ENCODE measurements around the gene OR7A17. TPM values are rescaled to one million over a fixed set of nuclear protein-coding genes. Genes with fewer than 3 reads are reported as not detected.
A peak's percentile ranks its signal among the peaks of the same experiment; 100 is the strongest.

OR7A17 gene
- total and polyA plus RNA-seq, 2 donors (not counting 3 experiments of a cell fraction or from before 2014, with no cell fraction given), result not detected

GRCh38 chr19:14889994-14890642 lies 4.2 kb upstream of the OR7A17 start:
- Histone ChIP-seq H3K9me3 (replicated peaks; ENCODE audit: control insufficient read depth, insufficient read depth, low read length) (no peaks in the 10 kb centered on the region), H3K79me2 (ENCODE audit: control insufficient read depth, insufficient read depth, low read length) (no peaks in the 10 kb centered on the region), H3K27ac (ENCODE audit: insufficient read depth, low read depth, low read length) (no peak overlapping the region), H3K36me3 (ENCODE audit: control insufficient read depth in 2 of 2, extremely low read depth in 1 of 2, insufficient read depth in 2 of 2, low read length in 2 of 2) (no peaks in the 10 kb centered on the region), H2AFZ (ENCODE audit: low read depth, low read length) (no peak overlapping the region), H4K20me1 (replicated peaks; ENCODE audit: control insufficient read depth, extremely low read depth, insufficient read depth, low read length) (no peaks in the 10 kb centered on the region), H3K4me3 (replicated peaks in 1 of 3; ENCODE audit: insufficient read depth in 1 of 3, low read depth in 1 of 3, low read length in 3 of 3) (no peak overlapping the region), H3K9ac (replicated peaks; ENCODE audit: extremely low read depth, insufficient read depth, low read length) (no peak overlapping the region), H3K4me1 (ENCODE audit: control insufficient read depth, extremely low read depth, insufficient read depth, low read length) (no peaks in the 10 kb centered on the region), H3K27me3 (ENCODE audit: control insufficient read depth in 2 of 2, insufficient read depth in 2 of 2, low read length in 2 of 2) (peaks cover 0 to 3% of the 10 kb centered on the region in 2 experiments), H3K4me2 (ENCODE audit: insufficient read depth, low read length) (no peak overlapping the region), H3K9me1 (replicated peaks; ENCODE audit: control insufficient read depth, extremely low read depth, insufficient read depth, low read length) (no peaks in the 10 kb centered on the region)
- FAIRE-seq, result no peak
- BruUV-seq (replicated peaks), result no TSS peak
- POLR2A ChIA-PET, result no interaction called here
- TF ChIP-seq POLR2AphosphoS5 (IDR thresholded peaks at IDR 0.05; ENCODE audit: insufficient read depth, low read depth, low read length) (no peak), GATA2 (IDR thresholded peaks at IDR 0.05; ENCODE audit: insufficient read depth, insufficient read length, low read depth, low read length) (no peak)
- intact Hi-C loops (cut with micrococcal nuclease) (no loop called here), dilution Hi-C loops (cut with MboI; ENCODE audit: extremely low pct_ligation_motif_present, low sequenced_read_pairs) (no loop called here)
- DNase-seq (ENCODE audit: low read depth, low spot score), result no peak
- CTCF ChIA-PET, result interaction anchor here (0.6 to 1.5 kb wide), 3 partner anchors 10 to 1520 kb away, joined by 4 to 9 read pairs (median 6); no protein-coding TSS in a partner anchor

- Histone ChIP-seq H3K4me2 (ENCODE audit: insufficient read depth, low read length) (no peak overlapping the region), H3K79me2 (ENCODE audit: control insufficient read depth, insufficient read depth, low read length) (no peaks in the 10 kb centered on the region), H3K9me1 (replicated peaks; ENCODE audit: control insufficient read depth, extremely low read depth, insufficient read depth, low read length) (no peaks in the 10 kb centered on the region), H4K20me1 (replicated peaks; ENCODE audit: control insufficient read depth, extremely low read depth, insufficient read depth, low read length) (no peaks in the 10 kb centered on the region), H3K9me3 (replicated peaks; ENCODE audit: control insufficient read depth, insufficient read depth, low read length) (no peaks in the 10 kb centered on the region), H3K9ac (replicated peaks; ENCODE audit: extremely low read depth, insufficient read depth, low read length) (no peak overlapping the region), H3K36me3 (ENCODE audit: control insufficient read depth in 2 of 2, extremely low read depth in 1 of 2, insufficient read depth in 2 of 2, low read length in 2 of 2) (no peaks in the 10 kb centered on the region), H2AFZ (ENCODE audit: low read depth, low read length) (no peak overlapping the region), H3K4me3 (replicated peaks in 1 of 3; ENCODE audit: insufficient read depth in 1 of 3, low read depth in 1 of 3, low read length in 3 of 3) (no peak overlapping the region), H3K4me1 (ENCODE audit: control insufficient read depth, extremely low read depth, insufficient read depth, low read length) (no peaks in the 10 kb centered on the region), H3K27me3 (ENCODE audit: control insufficient read depth in 2 of 2, insufficient read depth in 2 of 2, low read length in 2 of 2) (no peaks in the 10 kb centered on the region), H3K27ac (ENCODE audit: insufficient read depth, low read depth, low read length) (no peak overlapping the region)
- no peak for FAIRE-seq
- TF ChIP-seq POLR2A (IDR thresholded peaks at IDR 0.05; ENCODE audit: low read depth, low read length) (no peak), JUN (IDR thresholded peaks at IDR 0.05; ENCODE audit: borderline replicate concordance, insufficient read depth, insufficient read length, low read depth) (no peak), POLR2AphosphoS5 (IDR thresholded peaks at IDR 0.05; ENCODE audit: insufficient read depth, low read depth, low read length) (no peak), MYC (IDR thresholded peaks at IDR 0.05; ENCODE audit: low read depth, low read length) (no peak), CTCF (IDR thresholded peaks at IDR 0.05; ENCODE audit: extremely low read depth in 1 of 2, insufficient read depth in 1 of 2, low read depth in 1 of 2, low read length in 2 of 2) (peak in 1 of 2 donors; percentile 20), GATA2 (IDR thresholded peaks at IDR 0.05; ENCODE audit: insufficient read depth, insufficient read length, low read depth, low read length) (no peak), FOS (IDR thresholded peaks at IDR 0.05; ENCODE audit: borderline replicate concordance, insufficient read depth, low read length) (no peak)
- POLR2A ChIA-PET, result no interaction called here
- dilution Hi-C loops (cut with MboI; ENCODE audit: extremely low pct_ligation_motif_present, low sequenced_read_pairs), result no loop called here
- CTCF ChIA-PET, result no interaction called here
- BruUV-seq (replicated peaks), result no TSS peak
- peak; percentile 13 for DNase-seq (ENCODE audit: low read depth, low spot score)
- intact Hi-C loops (cut with micrococcal nuclease), result no loop called here
These were observed 14.2 kb downstream of the OR7A17 start for GRCh38 chr19:14871619-14872230.
